ENCODE data around the gene ASXL1. TPM values are rescaled to one million over a fixed set of nuclear protein-coding genes. Genes with fewer than 3 reads are reported as not detected.

The ASXL1 gene
- total RNA-seq, 1 donor from 2014 or later, result 133 TPM

DNA sequence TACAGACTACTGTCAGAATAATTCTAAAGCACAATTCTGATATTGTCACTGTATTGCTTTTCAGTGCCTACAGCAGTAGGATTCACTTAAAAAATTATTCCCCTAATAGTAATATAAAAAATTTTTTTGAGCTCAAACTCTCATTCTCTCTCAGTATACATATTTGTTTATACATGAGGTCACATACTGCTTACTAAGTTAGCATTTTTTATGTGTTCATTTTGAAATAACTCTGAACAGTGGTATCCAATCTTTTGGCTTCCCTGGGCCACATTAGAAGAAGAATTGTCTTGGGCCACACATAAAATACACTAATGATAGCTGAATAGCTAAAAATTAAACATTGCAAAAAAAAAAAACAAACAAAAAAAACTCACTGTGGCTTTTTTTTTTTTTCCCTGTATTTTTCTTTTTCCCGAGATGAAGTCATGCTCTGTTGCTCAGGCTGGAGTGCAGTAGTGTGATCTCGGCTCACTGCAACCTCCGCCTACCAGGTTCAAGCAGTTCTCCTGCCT lies 38.6 kb downstream of the ASXL1 start:
- intact Hi-C loops (cut with micrococcal nuclease), result no loop called here

- intact Hi-C loops (cut with micrococcal nuclease), result no loop called here
Observed at GRCh38 chr20:32397567-32398084, 39.5 kb downstream of the ASXL1 start.

GRCh38 chr20:32400476-32400875 lies 42.3 kb downstream of the ASXL1 start:
- intact Hi-C loops (cut with micrococcal nuclease), result no loop called here

DNA sequence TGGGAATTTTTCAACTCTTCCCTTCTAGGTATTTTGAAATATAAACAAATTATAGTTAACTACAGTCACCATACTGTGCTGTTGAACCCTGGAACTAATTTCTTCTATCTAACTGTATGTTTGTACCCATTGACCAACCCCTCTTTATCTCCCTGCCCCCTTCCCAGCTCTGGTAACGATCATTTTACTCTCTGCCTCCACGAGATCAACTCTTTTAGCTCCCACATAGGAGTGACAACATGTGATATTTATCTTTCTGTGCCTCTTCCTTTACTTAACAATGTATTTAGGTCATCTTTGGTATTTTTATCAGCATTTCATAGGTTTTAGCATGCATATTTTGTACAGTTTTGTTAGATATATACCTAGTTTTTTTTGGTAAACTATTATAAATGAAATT lies 45.9 kb downstream of the ASXL1 start:
- intact Hi-C loops (cut with micrococcal nuclease), result no loop called here

GRCh38 chr20:32406701-32407100 lies 48.6 kb downstream of the ASXL1 start:
- intact Hi-C loops (cut with micrococcal nuclease), result loop anchor here (1.0 to 5.0 kb wide), 2 partner anchors 19 to 49 kb away; partner anchors contain the start of gene ASXL1

DNA sequence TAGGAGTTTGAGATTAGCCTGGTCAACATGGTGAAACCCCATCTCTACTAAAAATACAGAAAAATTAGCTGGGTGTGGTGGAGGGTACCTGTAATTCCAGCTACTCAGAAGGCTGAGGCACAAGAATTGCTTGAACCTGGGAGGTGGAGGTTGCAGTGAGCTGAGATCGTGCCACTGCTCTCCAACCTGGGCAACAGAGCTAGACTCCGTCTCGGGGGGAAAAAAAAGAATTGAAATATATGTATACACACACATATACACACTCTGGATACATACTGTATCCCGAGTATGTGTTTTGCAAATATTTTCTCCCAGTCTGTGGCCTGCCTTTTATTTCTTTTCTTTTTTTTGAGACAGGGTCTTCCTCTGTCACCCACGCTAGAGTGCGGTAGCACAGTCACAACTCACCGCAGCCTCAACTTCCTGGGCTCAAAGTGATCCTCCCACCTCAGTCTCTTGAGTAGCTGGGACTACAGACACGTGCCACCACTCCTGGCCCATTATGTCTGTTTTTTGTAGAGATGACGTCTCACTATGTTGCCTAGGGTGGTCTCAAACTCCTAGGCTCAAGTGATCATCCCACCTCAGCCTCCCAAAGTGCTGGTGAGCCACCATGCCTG lies 49.1 kb downstream of the ASXL1 start:
- intact Hi-C loops (cut with micrococcal nuclease), result loop anchor here (1.0 to 5.0 kb wide), 2 partner anchors 20 to 50 kb away; partner anchors contain the start of gene ASXL1

GRCh38 chr20:32411955-32412706 lies 54.0 kb downstream of the ASXL1 start:
- intact Hi-C loops (cut with micrococcal nuclease), result no loop called here

GRCh38 chr20:32415494-32415893 lies 57.4 kb downstream of the ASXL1 start:
- intact Hi-C loops (cut with micrococcal nuclease), result no loop called here

- intact Hi-C loops (cut with micrococcal nuclease), result no loop called here
Observed at GRCh38 chr20:32416206-32416605, 58.1 kb downstream of the ASXL1 start.

- intact Hi-C loops (cut with micrococcal nuclease), result no loop called here
Observed at GRCh38 chr20:32418376-32418775, 60.2 kb downstream of the ASXL1 start.

- intact Hi-C loops (cut with micrococcal nuclease), result no loop called here
Observed at GRCh38 chr20:32421290-32421689, 63.2 kb downstream of the ASXL1 start.

- intact Hi-C loops (cut with micrococcal nuclease), result no loop called here
Observed at GRCh38 chr20:32427996-32428395, 69.9 kb downstream of the ASXL1 start.

DNA sequence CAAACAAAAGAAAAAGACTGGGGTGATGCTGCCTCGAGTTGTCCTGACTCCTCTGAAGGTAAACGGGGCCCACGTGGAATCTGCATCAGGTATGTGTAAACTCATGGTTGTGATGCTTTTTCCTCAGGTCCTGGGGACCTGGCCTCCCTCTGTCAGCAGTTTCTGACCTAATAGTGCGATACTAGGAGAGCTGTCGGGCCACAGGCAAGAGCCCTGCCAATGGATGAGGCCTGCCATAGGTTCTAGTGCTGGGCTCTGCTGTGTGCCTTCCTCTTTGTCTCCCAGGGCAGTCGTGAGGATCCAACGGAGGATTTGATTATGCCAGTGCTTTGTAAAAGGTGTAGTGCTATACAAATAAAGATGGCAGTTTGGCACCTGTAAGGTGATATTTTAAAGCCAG lies 71.2 kb downstream of the ASXL1 start:
- intact Hi-C loops (cut with micrococcal nuclease), result no loop called here

DNA sequence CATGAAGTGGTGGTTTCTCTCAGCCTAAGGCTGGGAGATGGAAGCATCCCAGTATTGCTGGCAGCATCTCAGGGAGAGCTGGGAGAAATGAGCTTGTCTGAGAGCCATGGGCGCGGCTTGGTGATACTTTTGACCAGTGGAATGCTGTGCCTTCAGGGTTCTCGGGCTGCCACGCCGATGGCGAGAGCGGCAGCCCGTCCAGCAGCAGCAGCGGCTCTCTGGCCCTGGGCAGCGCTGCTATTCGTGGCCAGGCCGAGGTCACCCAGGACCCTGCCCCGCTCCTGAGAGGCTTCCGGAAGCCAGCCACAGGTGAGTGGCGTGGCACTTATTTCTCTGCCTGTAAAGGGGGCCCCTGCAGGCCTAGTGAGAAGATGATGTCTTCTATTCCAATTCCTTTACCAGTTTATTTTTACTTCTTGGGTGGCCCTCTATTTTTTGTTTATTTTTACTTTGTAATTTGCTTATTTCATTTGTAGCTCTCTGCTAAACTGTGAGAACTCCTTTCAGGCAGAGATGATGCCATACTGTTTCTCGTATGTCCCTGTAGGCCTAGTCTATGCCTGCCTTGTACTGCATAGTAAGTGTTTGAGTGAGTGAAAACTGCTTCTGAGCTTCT lies 71.7 kb downstream of the ASXL1 start:
- intact Hi-C loops (cut with micrococcal nuclease), result no loop called here

DNA sequence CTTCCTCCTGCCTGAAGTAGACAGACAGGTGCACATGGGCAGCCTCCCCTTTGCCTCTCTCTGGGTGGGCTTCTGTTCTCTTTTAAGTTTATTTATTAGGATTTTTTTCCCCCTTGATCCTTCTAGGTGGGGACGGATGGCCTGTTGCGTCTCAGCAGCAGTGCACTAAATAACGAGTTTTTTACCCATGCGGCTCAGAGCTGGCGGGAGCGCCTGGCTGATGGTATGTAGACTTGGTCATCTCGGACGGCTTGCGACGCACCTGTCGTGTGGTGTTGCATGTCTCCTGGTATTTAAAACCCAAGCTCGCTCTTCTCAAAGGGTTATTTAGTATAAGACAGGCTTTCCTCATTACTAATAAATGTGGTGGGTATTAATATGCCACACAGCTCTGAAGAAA lies 73.3 kb downstream of the ASXL1 start:
- intact Hi-C loops (cut with micrococcal nuclease), result no loop called here

GRCh38 chr20:32432277-32432676 lies 74.1 kb downstream of the ASXL1 start:
- intact Hi-C loops (cut with micrococcal nuclease), result no loop called here

DNA sequence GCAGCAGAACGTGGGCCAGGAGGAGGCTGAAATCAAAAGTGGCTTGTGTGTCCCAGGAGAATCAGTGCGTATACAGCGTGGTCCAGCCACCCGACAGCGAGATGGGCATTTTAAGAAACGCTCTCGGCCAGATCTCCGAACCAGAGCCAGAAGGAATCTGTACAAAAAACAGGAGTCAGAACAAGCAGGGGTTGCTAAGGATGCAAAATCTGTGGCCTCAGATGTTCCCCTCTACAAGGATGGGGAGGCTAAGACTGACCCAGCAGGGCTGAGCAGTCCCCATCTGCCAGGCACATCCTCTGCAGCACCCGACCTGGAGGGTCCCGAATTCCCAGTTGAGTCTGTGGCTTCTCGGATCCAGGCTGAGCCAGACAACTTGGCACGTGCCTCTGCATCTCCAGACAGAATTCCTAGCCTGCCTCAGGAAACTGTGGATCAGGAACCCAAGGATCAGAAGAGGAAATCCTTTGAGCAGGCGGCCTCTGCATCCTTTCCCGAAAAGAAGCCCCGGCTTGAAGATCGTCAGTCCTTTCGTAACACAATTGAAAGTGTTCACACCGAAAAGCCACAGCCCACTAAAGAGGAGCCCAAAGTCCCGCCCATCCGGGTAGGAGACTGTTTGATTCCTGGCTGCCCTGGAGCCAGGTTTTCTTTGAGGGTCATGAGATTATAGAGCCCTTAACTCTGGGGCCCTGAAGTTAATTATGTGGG lies 75.3 kb downstream of the ASXL1 start:
- intact Hi-C loops (cut with micrococcal nuclease), result no loop called here

DNA sequence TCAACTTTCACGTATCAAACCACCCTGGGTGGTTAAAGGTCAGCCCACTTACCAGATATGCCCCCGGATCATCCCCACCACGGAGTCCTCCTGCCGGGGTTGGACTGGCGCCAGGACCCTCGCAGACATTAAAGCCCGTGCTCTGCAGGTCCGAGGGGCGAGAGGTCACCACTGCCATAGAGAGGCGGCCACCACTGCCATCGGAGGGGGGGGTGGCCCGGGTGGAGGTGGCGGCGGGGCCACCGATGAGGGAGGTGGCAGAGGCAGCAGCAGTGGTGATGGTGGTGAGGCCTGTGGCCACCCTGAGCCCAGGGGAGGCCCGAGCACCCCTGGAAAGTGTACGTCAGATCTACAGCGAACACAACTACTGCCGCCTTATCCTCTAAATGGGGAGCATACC lies 76.3 kb downstream of the ASXL1 start:
- intact Hi-C loops (cut with micrococcal nuclease), result no loop called here

DNA sequence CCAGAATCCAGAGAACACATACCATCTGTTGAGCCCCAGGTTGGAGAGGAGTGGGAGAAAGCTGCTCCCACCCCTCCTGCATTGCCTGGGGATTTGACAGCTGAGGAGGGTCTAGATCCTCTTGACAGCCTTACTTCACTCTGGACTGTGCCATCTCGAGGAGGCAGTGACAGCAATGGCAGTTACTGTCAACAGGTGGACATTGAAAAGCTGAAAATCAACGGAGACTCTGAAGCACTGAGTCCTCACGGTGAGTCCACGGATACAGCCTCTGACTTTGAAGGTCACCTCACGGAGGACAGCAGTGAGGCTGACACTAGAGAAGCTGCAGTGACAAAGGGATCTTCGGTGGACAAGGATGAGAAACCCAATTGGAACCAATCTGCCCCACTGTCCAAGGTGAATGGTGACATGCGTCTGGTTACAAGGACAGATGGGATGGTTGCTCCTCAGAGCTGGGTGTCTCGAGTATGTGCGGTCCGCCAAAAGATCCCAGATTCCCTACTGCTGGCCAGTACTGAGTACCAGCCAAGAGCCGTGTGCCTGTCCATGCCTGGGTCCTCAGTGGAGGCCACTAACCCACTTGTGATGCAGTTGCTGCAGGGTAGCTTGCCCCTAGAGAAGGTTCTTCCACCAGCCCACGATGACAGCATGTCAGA lies 77.4 kb downstream of the ASXL1 start:
- intact Hi-C loops (cut with micrococcal nuclease), result no loop called here

DNA sequence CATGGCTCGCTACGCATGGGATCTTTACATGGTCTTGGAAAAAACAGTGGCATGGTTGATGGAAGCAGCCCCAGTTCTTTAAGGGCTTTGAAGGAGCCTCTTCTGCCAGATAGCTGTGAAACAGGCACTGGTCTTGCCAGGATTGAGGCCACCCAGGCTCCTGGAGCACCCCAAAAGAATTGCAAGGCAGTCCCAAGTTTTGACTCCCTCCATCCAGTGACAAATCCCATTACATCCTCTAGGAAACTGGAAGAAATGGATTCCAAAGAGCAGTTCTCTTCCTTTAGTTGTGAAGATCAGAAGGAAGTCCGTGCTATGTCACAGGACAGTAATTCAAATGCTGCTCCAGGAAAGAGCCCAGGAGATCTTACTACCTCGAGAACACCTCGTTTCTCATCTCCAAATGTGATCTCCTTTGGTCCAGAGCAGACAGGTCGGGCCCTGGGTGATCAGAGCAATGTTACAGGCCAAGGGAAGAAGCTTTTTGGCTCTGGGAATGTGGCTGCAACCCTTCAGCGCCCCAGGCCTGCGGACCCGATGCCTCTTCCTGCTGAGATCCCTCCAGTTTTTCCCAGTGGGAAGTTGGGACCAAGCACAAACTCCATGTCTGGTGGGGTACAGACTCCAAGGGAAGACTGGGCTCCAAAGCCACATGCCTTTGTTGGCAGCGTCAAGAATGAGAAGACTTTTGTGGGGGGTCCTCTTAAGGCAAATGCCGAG lies 78.2 kb downstream of the ASXL1 start:
- intact Hi-C loops (cut with micrococcal nuclease), result no loop called here
